HG02623 (cell line): ENCODE results near the gene ZNF750.

Source experiments
- ATAC-seq: cut with Tn5 transposase; IDR thresholded peaks from one replicate; pipeline ENCODE4 v1.9.1; 2021; ENCODE audit warnings: moderate library complexity; ENCODE audit not compliant: unreplicated experiment

Gene ZNF750

GRCh38 chr17:82836823-82837357 is 2.9 kb downstream of the ZNF750 start:
- ATAC-seq: no peak

GRCh38 chr17:82835766-82836512 is 3.9 kb downstream of the ZNF750 start:
- no peak for ATAC-seq

- ATAC-seq: no peak
These were observed 4.7 kb downstream of the ZNF750 start for GRCh38 chr17:82835122-82835521.

GRCh38 chr17:82832881-82833475 is 6.8 kb downstream of the ZNF750 start:
- no peak for ATAC-seq

- ATAC-seq: no peak
These were observed 7.4 kb downstream of the ZNF750 start for GRCh38 chr17:82832411-82832810.

GRCh38 chr17:82831818-82832200 is 8.0 kb downstream of the ZNF750 start:
- no peak for ATAC-seq

GRCh38 chr17:82831041-82831817 is 8.6 kb downstream of the ZNF750 start:
- ATAC-seq: no peak

GRCh38 chr17:82830249-82830661 is 9.6 kb downstream of the ZNF750 start:
- ATAC-seq: no peak

- no peak for ATAC-seq
These were observed 10.8 kb downstream of the ZNF750 start for GRCh38 chr17:82828875-82829487.

GRCh38 chr17:82826956-82827355 is 12.9 kb downstream of the ZNF750 start:
- no peak for ATAC-seq

GRCh38 chr17:82826211-82826610 is 13.6 kb downstream of the ZNF750 start:
- no peak for ATAC-seq

GRCh38 chr17:82825540-82826124 is 14.2 kb downstream of the ZNF750 start:
- ATAC-seq: no peak

- no peak for ATAC-seq
These were observed 16.8 kb downstream of the ZNF750 start for GRCh38 chr17:82823004-82823403.

GRCh38 chr17:82822281-82822680 is 17.5 kb downstream of the ZNF750 start:
- no peak for ATAC-seq

GRCh38 chr17:82821554-82821953 is 18.3 kb downstream of the ZNF750 start:
- no peak for ATAC-seq

GRCh38 chr17:82820278-82821251 is 19.3 kb downstream of the ZNF750 start:
- no peak for ATAC-seq

GRCh38 chr17:82817947-82818346 is 21.9 kb downstream of the ZNF750 start:
- ATAC-seq: no peak

GRCh38 chr17:82816358-82816757 is 23.5 kb downstream of the ZNF750 start:
- no peak for ATAC-seq

- no peak for ATAC-seq
These were observed 24.0 kb downstream of the ZNF750 start for GRCh38 chr17:82815790-82816305.
